ES-I3 (cell line): ENCODE data around the gene PBX1.

Experiments used
- H3K36me3 ChIP-seq: 2 replicates; pipeline ENCODE4 v1.6.1; 2013; ENCODE audit warnings: mild to moderate bottlenecking, low read length, control low read depth, moderate library complexity; ENCODE audit not compliant: insufficient read depth
- H3K4me1 ChIP-seq: 2 replicates; pipeline ENCODE4 v1.6.1; 2013; ENCODE audit warnings: mild to moderate bottlenecking, control low read depth, low read length; ENCODE audit not compliant: insufficient read depth
- H3K9ac ChIP-seq: 2 replicates; pipeline ENCODE4 v1.6.1; 2013; ENCODE audit warnings: low read depth, mild to moderate bottlenecking, low read length, moderate library complexity
- H3K9me3 ChIP-seq: 2 replicates; pipeline ENCODE4 v1.6.1; 2013; ENCODE audit warnings: mild to moderate bottlenecking, low read length, moderate library complexity; ENCODE audit not compliant: control insufficient read depth, insufficient read depth

Gene PBX1

GRCh38 chr1:164713456-164714207 is 154.6 kb downstream of the PBX1 start:
- no peaks in the 10 kb centered on the region for H3K36me3 ChIP-seq
- H3K4me1 ChIP-seq = peaks cover 14% of the 10 kb centered on the region
- H3K9me3 ChIP-seq = no peaks in the 10 kb centered on the region
- H3K9ac ChIP-seq = no peak overlapping the region

DNA sequence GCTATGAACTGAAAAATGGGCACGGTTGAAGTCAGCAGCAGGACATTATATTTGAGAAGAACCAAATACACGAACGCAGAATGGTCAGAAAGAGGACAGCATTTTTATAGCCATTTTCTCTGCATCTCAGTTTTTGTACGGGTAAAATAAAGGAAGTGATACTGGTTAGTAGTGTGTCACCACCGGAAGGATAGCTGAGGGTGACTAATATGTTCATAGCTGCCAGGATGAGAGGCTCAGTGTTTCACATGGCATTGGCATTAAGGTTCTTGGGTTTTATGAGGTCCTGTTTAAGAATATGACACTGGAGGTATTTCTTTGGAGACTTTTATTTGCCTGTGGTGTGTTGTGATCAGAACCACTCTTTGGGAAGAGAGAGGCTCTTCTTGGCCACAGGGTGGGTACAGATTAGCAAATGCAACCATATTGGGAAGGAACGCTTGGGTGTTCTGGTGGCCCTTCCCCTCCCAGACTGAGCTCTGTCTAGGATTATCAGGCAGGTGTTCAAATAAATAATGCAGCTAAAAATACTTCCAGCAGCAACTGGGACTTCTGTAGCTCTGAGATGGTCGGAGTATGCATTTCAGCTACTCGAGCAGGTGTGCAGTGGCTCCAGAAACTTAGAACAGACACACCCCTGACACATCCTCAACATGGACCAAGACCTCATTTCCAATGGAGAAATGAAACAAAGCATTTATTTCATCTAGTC is 158.2 kb downstream of the PBX1 start:
- no peaks in the 10 kb centered on the region for H3K9me3 ChIP-seq
- H3K9ac ChIP-seq = no peak overlapping the region
- H3K36me3 ChIP-seq = no peaks in the 10 kb centered on the region
- H3K4me1 ChIP-seq = peaks cover 14% of the 10 kb centered on the region

- H3K9ac ChIP-seq = no peak overlapping the region
- H3K4me1 ChIP-seq = no peaks in the 10 kb centered on the region
- H3K36me3 ChIP-seq = no peaks in the 10 kb centered on the region
- H3K9me3 ChIP-seq = no peaks in the 10 kb centered on the region
These were observed 159.8 kb downstream of the PBX1 start for GRCh38 chr1:164718821-164719220.

GRCh38 chr1:164719676-164720439 is 160.9 kb downstream of the PBX1 start:
- no peaks in the 10 kb centered on the region for H3K9me3 ChIP-seq
- no peaks in the 10 kb centered on the region for H3K4me1 ChIP-seq
- H3K9ac ChIP-seq = no peak overlapping the region
- no peaks in the 10 kb centered on the region for H3K36me3 ChIP-seq

DNA sequence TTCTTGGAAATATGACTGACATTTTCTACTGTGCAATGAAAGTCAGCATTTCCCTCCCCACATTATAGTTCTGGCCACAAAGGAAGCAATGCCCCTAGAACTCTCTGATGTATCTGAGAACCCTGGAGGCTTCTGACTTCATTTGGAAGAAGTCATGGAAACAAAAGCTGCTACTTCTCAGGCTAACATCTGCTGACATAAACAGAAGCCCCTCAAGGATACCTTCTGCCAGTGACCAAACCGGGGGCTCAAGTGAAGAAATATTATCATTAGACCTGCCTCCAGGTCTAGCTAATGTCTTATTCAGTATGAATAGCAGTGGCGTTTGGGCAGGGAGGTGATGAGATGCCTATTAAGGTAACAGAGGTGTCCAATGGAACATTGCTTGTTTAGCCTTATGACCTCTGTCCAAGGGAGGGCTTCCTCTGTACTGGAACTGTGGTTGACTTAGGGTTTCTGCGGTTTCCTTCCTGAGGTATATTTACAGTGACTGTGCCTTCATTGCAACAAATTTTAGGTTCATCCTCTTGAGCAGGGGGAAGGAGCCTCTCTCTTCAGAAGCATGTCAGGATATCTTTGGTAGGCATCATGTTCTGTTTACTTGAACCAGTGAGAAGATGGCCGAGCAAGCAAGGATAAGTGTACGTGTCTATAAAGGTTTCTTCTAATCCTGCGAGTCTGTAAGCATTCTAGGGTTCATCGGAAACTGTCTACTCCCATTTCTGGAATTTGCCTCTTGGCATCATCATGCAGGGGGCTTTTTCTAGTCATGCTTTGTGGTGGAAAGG is 161.7 kb downstream of the PBX1 start:
- no peak overlapping the region for H3K9ac ChIP-seq

DNA sequence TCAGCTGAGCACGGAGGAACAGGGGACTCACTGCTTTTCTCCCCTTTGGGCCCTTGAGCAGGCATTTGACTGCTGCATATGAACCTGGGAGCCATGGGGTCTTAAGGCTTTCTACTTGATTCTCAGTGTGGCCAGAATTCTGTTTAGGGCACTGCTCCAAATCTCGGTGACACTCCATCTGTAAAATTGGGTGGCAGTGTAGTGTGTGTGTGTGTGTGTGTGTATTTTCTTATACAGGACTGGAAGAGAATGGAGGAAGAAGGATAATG is 162.2 kb downstream of the PBX1 start:
- no peaks in the 10 kb centered on the region for H3K36me3 ChIP-seq
- H3K9me3 ChIP-seq = no peaks in the 10 kb centered on the region
- H3K4me1 ChIP-seq = no peaks in the 10 kb centered on the region
- H3K9ac ChIP-seq = no peak overlapping the region

More for the DNA sequence above, 161.7 kb downstream of the PBX1 start:
- no peaks in the 10 kb centered on the region for H3K9me3 ChIP-seq
- H3K4me1 ChIP-seq = no peaks in the 10 kb centered on the region
- no peaks in the 10 kb centered on the region for H3K36me3 ChIP-seq

DNA sequence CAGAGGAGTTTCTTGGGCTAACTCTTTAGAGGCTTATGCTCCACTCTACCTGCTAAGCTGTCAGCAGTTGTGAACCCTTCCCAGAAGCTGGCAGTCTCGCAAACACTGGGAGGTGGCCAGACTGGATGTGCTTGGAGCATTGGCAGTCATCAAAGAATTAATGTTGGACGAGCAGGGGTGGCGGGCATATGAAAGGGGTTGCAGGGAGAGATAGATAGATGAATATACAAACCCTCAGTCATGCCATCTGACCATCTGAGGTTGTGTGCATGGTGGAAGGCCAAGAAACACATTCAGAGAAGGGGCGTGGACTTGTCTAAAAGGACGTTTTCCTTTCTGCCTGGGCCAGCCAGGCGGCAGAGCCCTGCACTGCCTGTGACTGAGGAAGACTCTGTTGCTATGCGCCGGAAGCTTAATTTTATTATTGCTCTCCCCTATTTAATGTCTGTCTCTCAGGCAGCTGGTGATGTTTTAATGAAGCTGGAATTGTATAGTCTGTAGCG is 164.4 kb downstream of the PBX1 start:
- Histone ChIP-seq H3K36me3 (no peaks in the 10 kb centered on the region), H3K4me1 (no peaks in the 10 kb centered on the region), H3K9ac (no peak overlapping the region), H3K9me3 (no peaks in the 10 kb centered on the region)

DNA sequence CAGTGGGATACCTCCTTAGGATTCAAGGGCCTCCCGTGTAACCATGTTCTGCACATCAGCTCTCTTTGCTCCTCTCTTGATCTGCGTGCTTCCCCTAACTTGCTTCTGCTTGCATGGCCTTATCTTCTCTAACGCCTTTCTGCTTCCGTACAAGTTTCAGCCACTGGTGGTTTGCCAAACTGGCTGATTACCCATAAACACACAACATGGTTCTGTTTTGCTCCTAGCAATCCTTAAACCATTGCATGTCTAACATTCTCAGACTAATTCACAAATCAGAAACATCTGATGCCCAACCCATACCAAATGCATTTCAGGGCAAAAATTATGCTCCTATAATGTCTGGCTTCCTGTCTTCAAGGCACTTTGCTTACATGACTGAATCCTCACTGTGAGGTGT is 166.4 kb downstream of the PBX1 start:
- Histone ChIP-seq H3K9ac (no peak overlapping the region), H3K4me1 (no peaks in the 10 kb centered on the region), H3K36me3 (no peaks in the 10 kb centered on the region), H3K9me3 (no peaks in the 10 kb centered on the region)

- Histone ChIP-seq H3K4me1 (peaks cover 7% of the 10 kb centered on the region; the same call in 1 of the 2 replicates), H3K9me3 (no peaks in the 10 kb centered on the region), H3K9ac (no peak overlapping the region), H3K36me3 (no peaks in the 10 kb centered on the region)
These were observed 167.3 kb downstream of the PBX1 start for GRCh38 chr1:164726235-164726634.

DNA sequence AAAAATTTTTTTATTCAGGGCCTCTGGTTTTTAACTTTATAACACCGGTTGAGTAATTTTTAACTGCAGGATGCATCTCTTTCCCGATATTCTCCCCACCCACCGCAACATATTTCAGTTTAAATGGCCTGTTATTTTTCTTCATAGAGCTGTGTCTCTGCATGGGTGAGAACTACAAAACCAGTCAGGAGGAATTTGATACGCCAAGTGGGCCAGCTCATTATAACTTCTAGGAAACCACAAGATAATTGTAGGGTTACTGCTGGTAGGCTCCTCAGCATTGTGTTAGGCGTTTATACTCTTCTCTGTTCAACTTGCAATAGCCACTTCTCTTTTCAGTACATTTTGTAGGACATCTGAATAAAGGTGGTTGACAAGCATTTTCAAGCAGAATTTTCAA is 169.7 kb downstream of the PBX1 start:
- H3K9ac ChIP-seq = no peak overlapping the region
- peaks cover 17% of the 10 kb centered on the region for H3K4me1 ChIP-seq
- H3K36me3 ChIP-seq = no peaks in the 10 kb centered on the region
- H3K9me3 ChIP-seq = no peaks in the 10 kb centered on the region

- H3K4me1 ChIP-seq = peaks cover 24% of the 10 kb centered on the region
These were observed 172.3 kb downstream of the PBX1 start for GRCh38 chr1:164731161-164731876.

DNA sequence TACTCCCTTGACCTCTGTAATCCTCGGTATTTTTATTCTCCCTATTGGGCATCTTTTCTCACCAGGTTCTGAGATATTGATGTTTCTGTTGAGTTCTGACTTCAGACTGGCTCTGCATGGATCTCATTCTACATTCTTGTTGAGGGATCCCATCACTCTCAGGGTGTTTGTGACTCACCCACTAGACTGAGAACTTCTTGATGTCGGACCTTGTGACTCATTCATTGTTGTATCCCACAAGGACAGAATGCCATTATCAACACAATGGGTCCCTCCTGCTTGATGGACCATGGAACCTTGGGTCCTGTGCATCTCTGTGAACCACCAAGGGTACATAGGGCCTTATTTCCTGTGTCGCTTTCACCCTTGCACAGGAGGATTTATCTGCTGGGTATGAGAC is 174.1 kb downstream of the PBX1 start:
- H3K4me1 ChIP-seq = peaks cover 24% of the 10 kb centered on the region
- H3K36me3 ChIP-seq = no peaks in the 10 kb centered on the region
- H3K9ac ChIP-seq = no peak overlapping the region
- no peaks in the 10 kb centered on the region for H3K9me3 ChIP-seq

More at GRCh38 chr1:164731161-164731876, 172.3 kb downstream of the PBX1 start:
- Histone ChIP-seq H3K9me3 (no peaks in the 10 kb centered on the region), H3K36me3 (no peaks in the 10 kb centered on the region), H3K9ac (no peak overlapping the region)

- H3K9ac ChIP-seq = no peak overlapping the region
- H3K4me1 ChIP-seq = peaks cover 24% of the 10 kb centered on the region
- no peaks in the 10 kb centered on the region for H3K9me3 ChIP-seq
- H3K36me3 ChIP-seq = no peaks in the 10 kb centered on the region
These were observed 174.8 kb downstream of the PBX1 start for GRCh38 chr1:164733734-164734133.
